Transverse colon (tissue), 4 donors: ENCODE data around the gene EVI5.

ENCODE experiments used
- POLR2AphosphoS5 ChIP-seq, 3 donors: sonication (generic); formaldehyde crosslinking; IDR thresholded peaks; one replicate each; pipeline ENCODE4 v1.6.1; 2016; ENCODE audit warnings: antibody characterized with exemption in 3 of 3
- TF ChIP-seq, protein P1 (sequence below), 5 experiments: fragments of 200-600 bp in 3 of 5; fragments of 450-650 bp in 2 of 5; sonication (generic) in 3 of 5; IDR thresholded peaks; 1 replicate in 2 of 5; 2 replicates in 3 of 5; pipeline ENCODE4 v1.5.1; 2016 to 2017; ENCODE audit warnings: antibody characterized with exemption in 5 of 5, inconsistent platforms in 3 of 5, mild to moderate bottlenecking in 2 of 5, moderate library complexity in 1 of 5

DNA sequence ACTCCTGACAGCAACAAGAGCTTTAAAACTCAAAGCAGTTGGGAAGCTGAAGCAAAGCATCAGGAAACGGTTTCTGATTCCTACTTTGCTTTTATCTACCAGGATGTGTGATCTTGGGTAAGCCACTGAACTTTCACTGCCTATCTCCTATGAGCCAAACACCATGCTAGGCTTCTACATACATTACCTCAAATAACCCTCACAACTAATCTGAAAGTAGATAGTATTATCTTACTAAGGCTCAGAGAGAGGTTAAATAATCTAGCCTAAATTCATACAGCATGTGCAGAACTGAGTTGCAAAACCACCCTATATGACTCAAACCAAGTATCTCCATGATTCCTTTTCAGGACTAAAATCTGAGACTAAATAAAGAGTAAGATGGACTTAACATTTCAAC, 83.8 kb downstream of the EVI5 start:
- TF ChIP-seq, protein P1, sequence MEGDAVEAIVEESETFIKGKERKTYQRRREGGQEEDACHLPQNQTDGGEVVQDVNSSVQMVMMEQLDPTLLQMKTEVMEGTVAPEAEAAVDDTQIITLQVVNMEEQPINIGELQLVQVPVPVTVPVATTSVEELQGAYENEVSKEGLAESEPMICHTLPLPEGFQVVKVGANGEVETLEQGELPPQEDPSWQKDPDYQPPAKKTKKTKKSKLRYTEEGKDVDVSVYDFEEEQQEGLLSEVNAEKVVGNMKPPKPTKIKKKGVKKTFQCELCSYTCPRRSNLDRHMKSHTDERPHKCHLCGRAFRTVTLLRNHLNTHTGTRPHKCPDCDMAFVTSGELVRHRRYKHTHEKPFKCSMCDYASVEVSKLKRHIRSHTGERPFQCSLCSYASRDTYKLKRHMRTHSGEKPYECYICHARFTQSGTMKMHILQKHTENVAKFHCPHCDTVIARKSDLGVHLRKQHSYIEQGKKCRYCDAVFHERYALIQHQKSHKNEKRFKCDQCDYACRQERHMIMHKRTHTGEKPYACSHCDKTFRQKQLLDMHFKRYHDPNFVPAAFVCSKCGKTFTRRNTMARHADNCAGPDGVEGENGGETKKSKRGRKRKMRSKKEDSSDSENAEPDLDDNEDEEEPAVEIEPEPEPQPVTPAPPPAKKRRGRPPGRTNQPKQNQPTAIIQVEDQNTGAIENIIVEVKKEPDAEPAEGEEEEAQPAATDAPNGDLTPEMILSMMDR (IDR thresholded peaks at IDR 0.05): no peak
- no peak for TF ChIP-seq POLR2AphosphoS5 (IDR thresholded peaks at IDR 0.05)
